A549 (cell line): ENCODE data around the gene HIVEP3. TPM values are rescaled to one million over a fixed set of nuclear protein-coding genes. Genes with fewer than 3 reads are reported as not detected.

Experiments used
- ATAC-seq, 2 experiments: fragments of 200-7000 bp in 1 of 2; fragments of >200 bp in 1 of 2; cut with Nextera tagmentation in 1 of 2; cut with Tn5 transposase in 1 of 2; 3 replicates each; pipeline versions ENCODE4 v1.8.0 to v1.9.1; 2018 to 2020; ENCODE audit warnings: mild to moderate bottlenecking in 1 of 2, moderate library complexity in 1 of 2
- CTCF ChIA-PET: fragments of 300-600 bp; sonication (Branson Sonifier 250); formaldehyde crosslinking; extraction: SDS; loops from one replicate; lab custom pipeline; 2021; ENCODE audit warnings: antibody characterized with exemption, inconsistent platforms; lab: Yijun Ruan, JAX
- POLR2A ChIA-PET: fragments of 350-600 bp; formaldehyde crosslinking; extraction: SDS; loops from one replicate; lab custom pipeline; 2021; ENCODE audit warnings: antibody characterized with exemption, inconsistent platforms; lab: Yijun Ruan, JAX
- DNase-seq, 2 experiments: peaks; one replicate each; pipeline versions ENCODE4 v3.0.0 to v3.0.0-alpha.2; 2011 to 2016; ENCODE audit warnings: low read depth in 1 of 2, low spot score in 1 of 2
- FAIRE-seq: peaks from 2 replicates; lab custom pipeline; 2011; peaks lifted over from hg19 to GRCh38; lab: Jason Lieb, UNC
- H3K27ac ChIP-seq, 2 experiments: fragments of >200 bp; sonication (Bioruptor Twin); formaldehyde crosslinking; 3 replicates each; pipeline ENCODE4 v1.5.1; 2016 to 2017
- H3K4me1 ChIP-seq: fragments of >200 bp; sonication (Bioruptor Twin); formaldehyde crosslinking; 3 replicates; pipeline ENCODE4 v1.6.1; 2016
- H3K4me2 ChIP-seq: fragments of >200 bp; sonication (Bioruptor Twin); formaldehyde crosslinking; 3 replicates; pipeline ENCODE4 v1.6.1; 2016
- H3K4me3 ChIP-seq: fragments of >200 bp; sonication (Bioruptor Twin); formaldehyde crosslinking; 3 replicates; pipeline ENCODE4 v1.5.1; 2016
- H3K9me3 ChIP-seq: fragments of >200 bp; sonication (Bioruptor Twin); formaldehyde crosslinking; 3 replicates; pipeline ENCODE4 v1.6.1; 2016
- BHLHE40 ChIP-seq: IDR thresholded peaks from 2 replicates; pipeline ENCODE4 v1.6.1; 2012; ENCODE audit warnings: low read depth, low read length, inconsistent platforms
- CBX8 ChIP-seq: fragments of 200-600 bp; sonication (generic); IDR thresholded peaks from 2 replicates; pipeline ENCODE4 v1.6.1; 2016
- CEBPB ChIP-seq, 2 experiments: fragments of >200 bp in 1 of 2; sonication (Bioruptor Twin) in 1 of 2; formaldehyde crosslinking in 1 of 2; IDR thresholded peaks; 2 replicates each; pipeline ENCODE4 v1.6.1; 2012 to 2016
- CHD2 ChIP-seq: fragments of 150-350 bp; IDR thresholded peaks from 2 replicates; pipeline ENCODE4 v1.6.1; 2014; ENCODE audit warnings: low read length; ENCODE audit not compliant: partially characterized antibody
- CHD4 ChIP-seq: fragments of 200-600 bp; sonication (generic); IDR thresholded peaks from 2 replicates; pipeline ENCODE4 v1.6.1; 2016; ENCODE audit warnings: antibody characterized with exemption, mild to moderate bottlenecking, borderline replicate concordance
- ESRRA ChIP-seq: fragments of 150-350 bp; IDR thresholded peaks from 2 replicates; pipeline ENCODE4 v1.6.1; 2014; ENCODE audit warnings: mild to moderate bottlenecking, low read length, borderline replicate concordance
- FOSL2 ChIP-seq, 2 experiments: fragments of 450-650 bp in 1 of 2; fragments of >200 bp in 1 of 2; sonication (Bioruptor Twin) in 1 of 2; formaldehyde crosslinking; IDR thresholded peaks; 2 replicates each; pipeline versions ENCODE4 v1.5.0 to v1.6.1; 2016 to 2020; ENCODE audit warnings: mild to moderate bottlenecking in 1 of 2, moderate library complexity in 1 of 2
- GATA3 ChIP-seq: IDR thresholded peaks from 2 replicates; pipeline ENCODE4 v1.6.1; 2012; ENCODE audit warnings: borderline replicate concordance
- HOXB13 ChIP-seq: fragments of 250-450 bp; sonication (Bioruptor Pico); IDR thresholded peaks from 2 replicates; pipeline ENCODE4 v1.5.0; 2020; ENCODE audit warnings: low read depth, mild to moderate bottlenecking, moderate library complexity
- KDM1A ChIP-seq: fragments of 200-600 bp; sonication (generic); IDR thresholded peaks from 2 replicates; pipeline ENCODE4 v1.6.1; 2016; ENCODE audit warnings: low read depth, mild to moderate bottlenecking
- NFE2L2 ChIP-seq: fragments of 150-350 bp; conservative IDR thresholded peaks from 2 replicates; pipeline ENCODE4 v1.6.1; 2014; ENCODE audit warnings: low read length
- NPAS2 ChIP-seq: fragments of 250-450 bp; sonication (Bioruptor Pico); IDR thresholded peaks from 2 replicates; pipeline ENCODE4 v1.8.0; 2022; ENCODE audit warnings: mild to moderate bottlenecking, moderate library complexity, borderline replicate concordance
- NR3C1 ChIP-seq: fragments of >200 bp; sonication (Bioruptor Twin); formaldehyde crosslinking; IDR thresholded peaks from 3 replicates; pipeline ENCODE4 v1.6.1; 2017
- POLR2A ChIP-seq: IDR thresholded peaks from 2 replicates; pipeline ENCODE4 v1.6.1; 2012; ENCODE audit warnings: mild to moderate bottlenecking, low read length
- RAD21 ChIP-seq, 2 experiments: fragments of >200 bp in 1 of 2; sonication (Bioruptor Twin) in 1 of 2; formaldehyde crosslinking in 1 of 2; IDR thresholded peaks in 1 of 2; conservative IDR thresholded peaks in 1 of 2; 2 replicates in 1 of 2; 3 replicates in 1 of 2; pipeline ENCODE4 v1.6.1; 2012 to 2018; ENCODE audit warnings: inconsistent platforms in 1 of 2
- RCOR1 ChIP-seq: fragments of 150-350 bp; IDR thresholded peaks from 2 replicates; pipeline ENCODE4 v1.6.1; 2014; ENCODE audit warnings: antibody characterized with exemption, low read length, low read depth
- REST ChIP-seq: fragments of 200-600 bp; sonication (generic); IDR thresholded peaks from 2 replicates; pipeline ENCODE4 v1.6.1; 2016; ENCODE audit warnings: antibody characterized with exemption, mild to moderate bottlenecking, moderate library complexity
- RNF2 ChIP-seq: fragments of 200-600 bp; sonication (generic); IDR thresholded peaks from 2 replicates; pipeline ENCODE4 v1.6.1; 2016; ENCODE audit warnings: low read depth, mild to moderate bottlenecking, antibody characterized with exemption, moderate library complexity, borderline replicate concordance
- SMC3 ChIP-seq: fragments of >200 bp; sonication (Bioruptor Twin); formaldehyde crosslinking; IDR thresholded peaks from 3 replicates; pipeline ENCODE4 v1.6.1; 2018; ENCODE audit warnings: inconsistent platforms
- TP53 ChIP-seq: fragments of 250-450 bp; sonication (Bioruptor Pico); IDR thresholded peaks from 2 replicates; pipeline ENCODE4 v1.5.0; 2021; ENCODE audit warnings: mild to moderate bottlenecking, moderate library complexity
- ZC3H11A ChIP-seq: fragments of 450-650 bp; IDR thresholded peaks from 2 replicates; pipeline ENCODE4 v1.6.1; 2014; ENCODE audit warnings: antibody characterized with exemption, mild to moderate bottlenecking
- ZFP36 ChIP-seq: fragments of 450-650 bp; IDR thresholded peaks from 2 replicates; pipeline ENCODE4 v1.6.1; 2014; ENCODE audit warnings: borderline replicate concordance; ENCODE audit not compliant: partially characterized antibody
- WGBS: methylation state at CpG from one replicate; pipeline ENCODE4 v1.1.6; 2017; ENCODE audit errors: missing lambda C conversion rate; 5-methylcytosine and 5-hydroxymethylcytosine counted together
- polyA plus RNA-seq, 4 experiments: library from polyadenylated mRNA; depleted of rRNA in 3 of 4; stranded (reverse); fragments of >200 nt; fragmentation: RNase III in 1 of 4; extraction: RNeasy Plus Mini Kit Qiagen cat#74134 plus additional on column Dnase treatment in 1 of 4; gene quantifications; 2 replicates in 3 of 4; 3 replicates in 1 of 4; pipeline ENCODE4 v1.2.3, GENCODE V29; 2011 to 2017
- TF ChIP-seq, protein P1 (sequence below): IDR thresholded peaks from 2 replicates; pipeline ENCODE4 v1.6.1; 2012; ENCODE audit warnings: low read depth, borderline replicate concordance
- TF ChIP-seq, protein P2 (sequence below): fragments of 150-350 bp; IDR thresholded peaks from 2 replicates; pipeline ENCODE4 v1.6.1; 2014; ENCODE audit warnings: low read depth, mild to moderate bottlenecking, low read length
- TF ChIP-seq, protein P3 (sequence below): IDR thresholded peaks from 2 replicates; pipeline ENCODE4 v1.6.1; 2012
- TF ChIP-seq, protein P4 (sequence below): fragments of 450-650 bp; IDR thresholded peaks from 2 replicates; pipeline ENCODE4 v1.6.1; 2014; ENCODE audit warnings: antibody characterized with exemption

HIVEP3 gene
- polyA plus RNA-seq, 2 of the 4 experiments (the other 2 are of a cell fraction), result 1.5 to 2.0 TPM

DNA sequence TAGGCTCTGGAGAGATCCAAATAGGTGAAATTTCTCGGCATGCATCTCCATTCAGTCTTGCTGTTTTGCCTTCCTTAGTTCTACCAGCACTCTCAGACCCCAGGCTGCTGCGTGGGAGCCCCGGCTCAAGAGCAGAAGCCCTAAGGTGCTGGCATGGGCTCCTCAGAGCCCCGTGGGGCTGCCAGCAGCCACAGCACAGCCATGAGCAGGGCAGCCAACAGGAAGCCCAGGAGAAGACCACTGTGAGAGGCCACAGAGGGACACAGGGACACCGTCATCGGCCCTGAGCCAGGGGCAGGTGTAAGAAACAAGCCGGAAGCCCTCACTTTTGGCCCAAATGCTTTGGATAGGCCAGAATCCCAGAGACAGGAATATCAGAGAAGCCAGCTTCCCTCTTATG, 66.6 kb downstream of the HIVEP3 start (continued):
- TF ChIP-seq, protein P1, sequence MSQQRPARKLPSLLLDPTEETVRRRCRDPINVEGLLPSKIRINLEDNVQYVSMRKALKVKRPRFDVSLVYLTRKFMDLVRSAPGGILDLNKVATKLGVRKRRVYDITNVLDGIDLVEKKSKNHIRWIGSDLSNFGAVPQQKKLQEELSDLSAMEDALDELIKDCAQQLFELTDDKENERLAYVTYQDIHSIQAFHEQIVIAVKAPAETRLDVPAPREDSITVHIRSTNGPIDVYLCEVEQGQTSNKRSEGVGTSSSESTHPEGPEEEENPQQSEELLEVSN, result no peak

DNA sequence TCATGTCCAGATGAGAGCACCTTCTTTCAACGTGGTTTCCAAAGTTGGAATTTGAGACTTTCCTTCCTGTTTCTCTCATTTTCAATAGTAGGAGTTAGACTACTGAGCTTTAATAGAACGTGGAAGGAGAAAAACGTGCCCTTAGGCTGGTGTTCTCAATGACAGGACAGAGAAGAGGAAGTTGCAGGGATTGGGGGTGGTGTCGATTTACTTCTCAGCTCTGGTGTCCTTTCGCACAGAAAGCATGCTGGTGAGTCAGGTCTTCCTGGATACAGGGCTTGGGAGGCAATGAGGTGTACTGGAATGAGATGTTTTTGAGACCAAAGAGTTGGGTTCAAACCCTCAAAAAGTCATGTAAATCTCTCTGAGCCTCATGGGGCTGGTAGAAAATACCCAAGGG, 67.1 kb downstream of the HIVEP3 start:
- Histone ChIP-seq H3K4me3 (no peak overlapping the region), H3K4me1 (peaks cover 16% of the 10 kb centered on the region; the same call in 2 of the 3 replicates), H3K4me2 (no peak overlapping the region), H3K27ac (no peak overlapping the region; a peak in 1 of 6 replicates), H3K9me3 (no peaks in the 10 kb centered on the region)
- WGBS, result 47% methylated on average over 5 of the region's 5 CpGs
- POLR2A ChIA-PET, result no interaction called here
- FAIRE-seq (no peak), DNase-seq (peak in 1 of 2 experiments; percentile 14), ATAC-seq (no peak; a peak in 1 of 6 replicates)
- CTCF ChIA-PET, result interaction anchor here (1.0 kb wide), 1 partner anchor 39 kb away, joined by 3 read pairs; no protein-coding TSS in a partner anchor
- TF ChIP-seq RNF2 (no peak), RCOR1 (no peak), SMC3 (no peak), ZFP36 (no peak), NPAS2 (CRISPR knock-in tag) (no peak), ESRRA (no peak), CBX8 (no peak), NR3C1 (no peak)

- H3K27ac ChIP-seq, result no peak overlapping the region
- no peak overlapping the region for H3K4me3 ChIP-seq
- CTCF ChIA-PET, result no interaction called here
- H3K9me3 ChIP-seq, result no peaks in the 10 kb centered on the region
- TF ChIP-seq CHD2, result no peak
- TF ChIP-seq, protein P2, sequence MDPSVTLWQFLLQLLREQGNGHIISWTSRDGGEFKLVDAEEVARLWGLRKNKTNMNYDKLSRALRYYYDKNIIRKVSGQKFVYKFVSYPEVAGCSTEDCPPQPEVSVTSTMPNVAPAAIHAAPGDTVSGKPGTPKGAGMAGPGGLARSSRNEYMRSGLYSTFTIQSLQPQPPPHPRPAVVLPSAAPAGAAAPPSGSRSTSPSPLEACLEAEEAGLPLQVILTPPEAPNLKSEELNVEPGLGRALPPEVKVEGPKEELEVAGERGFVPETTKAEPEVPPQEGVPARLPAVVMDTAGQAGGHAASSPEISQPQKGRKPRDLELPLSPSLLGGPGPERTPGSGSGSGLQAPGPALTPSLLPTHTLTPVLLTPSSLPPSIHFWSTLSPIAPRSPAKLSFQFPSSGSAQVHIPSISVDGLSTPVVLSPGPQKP, result no peak
- no peak for TF ChIP-seq CEBPB (IDR thresholded peaks at IDR 0.05)
- TF ChIP-seq, protein P1, result no peak
- TF ChIP-seq GATA3, result no peak
- no peak for TF ChIP-seq KDM1A
- no peak for TF ChIP-seq REST
- TF ChIP-seq BHLHE40, result no peak
- TF ChIP-seq CBX8, result no peak
- no peak for TF ChIP-seq NR3C1
- no peak for TF ChIP-seq POLR2A
- no peak for TF ChIP-seq TP53 (CRISPR knock-in tag)
- no peak for TF ChIP-seq FOSL2 (IDR thresholded peaks at IDR 0.05)
- TF ChIP-seq FOSL2 (CRISPR knock-in tag; IDR thresholded peaks at IDR 0.05), result no peak
- TF ChIP-seq RAD21 (conservative IDR thresholded peaks at IDR 0.05 in 1 of 2, IDR thresholded peaks at IDR 0.05 in 1 of 2), result no peak
- TF ChIP-seq NFE2L2, result no peak
- TF ChIP-seq HOXB13 (CRISPR knock-in tag), result no peak
- TF ChIP-seq, protein P3, sequence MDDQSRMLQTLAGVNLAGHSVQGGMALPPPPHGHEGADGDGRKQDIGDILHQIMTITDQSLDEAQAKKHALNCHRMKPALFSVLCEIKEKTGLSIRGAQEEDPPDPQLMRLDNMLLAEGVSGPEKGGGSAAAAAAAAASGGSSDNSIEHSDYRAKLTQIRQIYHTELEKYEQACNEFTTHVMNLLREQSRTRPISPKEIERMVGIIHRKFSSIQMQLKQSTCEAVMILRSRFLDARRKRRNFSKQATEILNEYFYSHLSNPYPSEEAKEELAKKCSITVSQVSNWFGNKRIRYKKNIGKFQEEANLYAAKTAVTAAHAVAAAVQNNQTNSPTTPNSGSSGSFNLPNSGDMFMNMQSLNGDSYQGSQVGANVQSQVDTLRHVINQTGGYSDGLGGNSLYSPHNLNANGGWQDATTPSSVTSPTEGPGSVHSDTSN, result no peak
- TF ChIP-seq, protein P4, sequence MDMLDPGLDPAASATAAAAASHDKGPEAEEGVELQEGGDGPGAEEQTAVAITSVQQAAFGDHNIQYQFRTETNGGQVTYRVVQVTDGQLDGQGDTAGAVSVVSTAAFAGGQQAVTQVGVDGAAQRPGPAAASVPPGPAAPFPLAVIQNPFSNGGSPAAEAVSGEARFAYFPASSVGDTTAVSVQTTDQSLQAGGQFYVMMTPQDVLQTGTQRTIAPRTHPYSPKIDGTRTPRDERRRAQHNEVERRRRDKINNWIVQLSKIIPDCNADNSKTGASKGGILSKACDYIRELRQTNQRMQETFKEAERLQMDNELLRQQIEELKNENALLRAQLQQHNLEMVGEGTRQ, result no peak
- TF ChIP-seq ZC3H11A, result no peak
- no peak for TF ChIP-seq CHD4
- 80% methylated on average over 2 of the region's 2 CpGs for WGBS
- DNase-seq (no peak), ATAC-seq (no peak), FAIRE-seq (no peak)
- peaks cover 10% of the 10 kb centered on the region; the same call in 1 of the 3 replicates for H3K4me1 ChIP-seq
- POLR2A ChIA-PET, result no interaction called here
- no peak overlapping the region for H3K4me2 ChIP-seq
These were observed 68.7 kb downstream of the HIVEP3 start for GRCh38 chr1:41850029-41850428.
